Erythroblast (primary cell): ENCODE results near the gene GOLGA1.

Experiments
- GATA1 ChIP-seq: IDR thresholded peaks from 2 replicates; pipeline ENCODE4 v1.6.1; 2011; ENCODE audit warnings: low read depth, mild to moderate bottlenecking, control low read depth, low read length, moderate library complexity
- POLR2A ChIP-seq: IDR thresholded peaks from 2 replicates; pipeline ENCODE4 v1.6.1; 2011; ENCODE audit warnings: mild to moderate bottlenecking, low read length

DNA sequence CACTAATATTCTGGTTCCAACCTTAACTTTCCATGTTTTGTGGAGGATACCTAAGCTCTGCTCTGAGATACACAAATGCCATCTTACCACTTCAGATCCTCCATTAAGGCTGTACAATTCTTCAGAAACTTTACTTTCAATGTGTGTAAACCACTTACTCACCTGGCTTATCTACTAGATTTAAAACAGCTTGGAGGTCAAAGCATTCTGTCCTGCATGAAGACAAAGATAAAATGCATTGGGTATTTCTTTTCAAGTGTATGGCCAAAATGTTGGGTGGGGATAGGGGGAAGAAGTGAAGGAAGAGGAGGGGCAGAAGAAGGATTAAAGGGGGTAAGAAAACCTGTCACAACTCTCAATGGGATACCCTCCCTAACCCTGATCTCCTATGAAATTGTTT lies 939 bp downstream of the GOLGA1 start:
- TF ChIP-seq POLR2A (no peak), GATA1 (no peak)
